CD4-positive, alpha-beta T cell treated with Interleukin-15 for 4 hours (primary cell): ENCODE measurements around the gene FAM13C.
"Not testable (repeated sequence)": the region's sequence is repeated elsewhere in the genome, so short reads cannot be mapped to it uniquely, and the experiment has no call there.

Experiments
- DNase-seq: peaks from one replicate; pipeline ENCODE4 v3.0.0-alpha.2; 2020; ENCODE audit warnings: low spot score

Gene FAM13C

GRCh38 chr10:59234816-59235429 lies 127.4 kb downstream of the FAM13C start:
- DNase-seq: no peak

DNA sequence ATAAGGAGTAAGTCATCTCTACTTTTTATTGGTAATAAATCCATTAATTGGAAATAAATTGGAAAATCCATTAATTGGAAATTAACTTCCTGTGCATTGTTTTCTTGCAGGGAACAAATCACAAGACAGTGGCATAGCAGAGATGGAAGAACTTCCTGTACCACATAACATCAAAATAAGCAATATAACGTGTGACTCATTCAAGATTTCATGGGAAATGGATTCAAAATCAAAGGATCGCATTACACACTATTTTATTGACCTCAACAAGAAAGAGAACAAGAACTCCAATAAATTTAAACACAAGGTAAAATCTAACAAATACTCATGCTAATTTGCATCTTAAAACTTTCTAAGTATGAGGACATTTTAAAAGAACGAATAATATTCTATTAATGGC lies 128.2 kb downstream of the FAM13C start:
- DNase-seq: no peak

DNA sequence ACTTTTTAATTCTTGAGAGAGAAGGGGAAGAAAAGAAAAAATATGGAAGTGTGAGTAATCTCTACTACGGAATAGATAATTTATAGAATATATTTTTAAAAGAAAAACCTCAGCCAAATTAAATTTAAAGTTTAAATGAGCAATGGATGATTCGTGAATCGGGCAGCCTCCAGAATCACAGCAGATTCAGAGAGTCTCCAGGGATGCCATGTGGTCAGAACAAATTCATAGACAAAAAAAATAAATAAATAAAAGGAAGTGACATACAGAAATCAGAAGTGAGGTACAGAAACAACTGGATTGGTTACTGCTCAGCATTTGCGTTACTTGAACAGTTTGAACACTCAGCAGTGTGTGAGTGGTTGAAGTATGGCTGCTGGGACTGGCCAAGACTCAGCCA lies 132.9 kb downstream of the FAM13C start:
- DNase-seq: no peak

- DNase-seq: no peak
Observed at GRCh38 chr10:59227136-59227673, 135.1 kb downstream of the FAM13C start.

GRCh38 chr10:59225211-59225610 lies 137.1 kb downstream of the FAM13C start:
- no peak for DNase-seq

DNA sequence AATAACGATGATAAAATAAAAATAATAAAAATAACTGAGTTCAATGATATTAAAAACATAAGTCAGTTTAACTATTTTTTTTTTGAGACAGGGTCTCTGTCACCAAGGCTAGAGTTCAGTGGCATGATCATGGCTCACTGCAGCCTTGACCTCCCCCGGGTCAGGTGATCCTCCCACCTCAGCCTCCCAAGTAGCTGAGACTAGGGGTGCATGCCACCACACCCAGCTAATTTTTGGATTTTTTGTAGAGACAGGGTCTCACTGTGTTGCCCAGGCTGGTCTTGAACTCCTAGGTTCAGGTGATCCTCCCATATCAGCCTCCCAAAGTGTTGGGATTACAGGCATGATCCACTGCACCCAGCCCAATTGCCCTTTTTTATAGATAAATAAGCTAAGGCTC lies 138.8 kb downstream of the FAM13C start:
- DNase-seq: not testable (repeated sequence)

DNA sequence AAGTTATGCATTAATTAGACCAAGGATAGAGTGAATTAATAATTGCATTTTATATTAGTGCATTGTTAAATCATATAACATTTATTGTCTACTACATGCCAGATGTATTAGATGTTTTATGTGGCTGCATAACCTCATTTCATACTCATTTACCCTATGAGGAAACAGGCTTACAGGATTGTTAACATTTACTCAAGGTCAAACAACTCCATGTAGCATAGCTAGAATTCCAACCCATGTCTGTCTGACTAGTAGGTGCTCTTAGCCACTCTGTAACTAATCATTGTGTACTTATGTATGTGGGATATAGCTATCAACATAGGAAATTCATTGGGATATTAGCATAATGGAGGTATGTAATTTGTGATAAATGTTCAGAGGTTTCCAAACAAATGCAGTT lies 139.6 kb downstream of the FAM13C start:
- no peak for DNase-seq

DNA sequence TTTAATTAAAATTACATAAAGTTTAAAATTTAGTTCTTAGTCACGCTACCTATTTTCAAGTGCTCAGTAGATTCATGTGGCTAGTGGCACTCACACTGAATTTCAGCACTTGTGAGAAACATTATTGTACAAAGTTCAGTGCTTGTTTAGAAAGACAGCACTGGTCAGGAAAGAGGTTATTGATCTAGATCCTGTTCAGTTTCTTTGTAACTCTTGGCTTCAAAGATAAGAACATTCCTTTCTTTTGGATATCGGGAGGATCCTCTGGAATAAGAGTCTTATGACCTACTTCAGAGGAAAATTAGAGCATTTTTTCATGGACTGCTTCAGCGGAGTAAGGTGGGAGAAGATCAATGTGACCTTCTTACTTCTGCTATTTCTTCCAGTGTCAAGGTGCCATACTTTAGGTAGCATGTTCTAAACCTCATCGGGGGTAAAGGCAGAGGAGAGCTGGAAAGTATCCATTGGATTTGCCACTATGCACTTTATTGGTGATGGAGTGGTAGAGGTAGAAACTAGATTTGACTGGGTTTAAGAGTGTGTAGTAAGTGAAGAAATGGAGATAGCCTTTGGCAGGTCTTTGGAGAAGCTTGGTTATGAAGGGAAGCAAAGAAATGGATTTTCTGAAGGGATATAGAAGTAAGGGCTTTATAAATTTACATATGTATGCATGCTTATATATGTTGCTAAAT lies 146.0 kb downstream of the FAM13C start:
- no peak for DNase-seq

DNA sequence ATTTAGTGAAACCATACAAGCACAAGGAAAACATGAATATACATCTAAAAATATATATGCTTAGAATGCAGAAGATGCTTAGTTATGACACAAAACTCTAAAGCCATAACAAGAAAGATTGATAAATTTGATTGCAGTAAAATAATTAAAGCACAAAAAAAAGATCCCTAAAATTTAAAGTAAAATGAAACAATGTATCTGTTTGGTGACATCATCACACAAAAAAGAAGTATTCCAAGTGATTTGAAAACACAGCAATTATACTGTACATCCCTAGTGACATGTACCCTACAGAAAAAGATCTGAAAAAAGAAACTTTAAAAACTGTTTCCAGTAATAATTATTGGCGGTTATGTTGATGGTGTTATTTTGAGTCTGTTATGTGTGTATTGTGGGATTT lies 148.2 kb downstream of the FAM13C start:
- no peak for DNase-seq

- no peak for DNase-seq
Observed at GRCh38 chr10:59212301-59212798, 150.0 kb downstream of the FAM13C start.

DNA sequence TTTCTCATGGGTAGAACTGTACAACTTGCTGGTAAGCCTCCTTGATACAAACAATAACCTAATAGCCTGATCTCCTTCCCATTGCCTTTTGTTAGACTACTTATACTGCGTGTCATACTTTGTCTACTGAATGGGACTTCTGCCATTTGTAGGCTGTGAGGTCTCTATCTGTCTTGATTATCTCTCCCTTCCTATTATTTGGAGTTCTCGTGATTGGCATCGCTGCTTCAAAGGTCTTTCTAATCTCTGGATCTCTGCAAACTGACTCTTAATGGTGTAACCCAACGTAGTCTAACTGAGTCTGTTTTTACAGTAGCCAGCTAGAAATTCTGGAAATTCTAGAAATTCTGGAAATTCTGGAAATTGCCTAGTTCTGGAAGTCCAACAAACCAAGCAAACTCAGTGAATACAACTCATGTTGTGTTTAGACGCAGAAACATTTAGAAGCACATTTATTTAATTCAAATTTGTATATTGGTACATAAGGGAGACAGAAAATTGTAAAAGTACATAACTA lies 156.1 kb downstream of the FAM13C start:
- no peak for DNase-seq
